Left cardiac atrium (tissue), 4 donors: ENCODE results near the gene PPIF. TPM values are rescaled to one million over a fixed set of nuclear protein-coding genes. Genes with fewer than 3 reads are reported as not detected.

ENCODE experiments used
- ATAC-seq, 2 donors: fragments of 200-7000 bp; cut with Tn5 transposase; one replicate each; pipeline ENCODE4 v1.9.1; 2020; ENCODE audit warnings: mild to moderate bottlenecking in 2 of 2, moderate library complexity in 2 of 2
- DNase-seq: peaks from one replicate; pipeline ENCODE4 v3.0.0-alpha.2; 2020
- intact Hi-C, 2 donors: fragments of 100-400 bp; cut with DNase I; formaldehyde crosslinking; loops; one replicate each; pipeline versions ENCODE4 v1.14.1 to v1.15.1; 2022 to 2023
- total RNA-seq, 2 donors: library from RNA; stranded (reverse); fragmentation: NEBNext Ultra II Directional; extraction: Animal tissue kit (Norgen Biotek cat#: 25700); gene quantifications; one replicate each; pipeline ENCODE4 v1.2.1, GENCODE V29; 2021
- donor health status: DM: no; HTN: yes; CAD: no.
- donor health status: DM: no; HTN: yes; CAD: no; lungs with severe emphysema.
- donor health status: DM: yes; HTN: yes; CAD: no.
- donor health status: Dilated cardiomyopathy.

Gene PPIF
- total RNA-seq, 2 donors from 2014 or later, result 110 to 155 TPM

DNA sequence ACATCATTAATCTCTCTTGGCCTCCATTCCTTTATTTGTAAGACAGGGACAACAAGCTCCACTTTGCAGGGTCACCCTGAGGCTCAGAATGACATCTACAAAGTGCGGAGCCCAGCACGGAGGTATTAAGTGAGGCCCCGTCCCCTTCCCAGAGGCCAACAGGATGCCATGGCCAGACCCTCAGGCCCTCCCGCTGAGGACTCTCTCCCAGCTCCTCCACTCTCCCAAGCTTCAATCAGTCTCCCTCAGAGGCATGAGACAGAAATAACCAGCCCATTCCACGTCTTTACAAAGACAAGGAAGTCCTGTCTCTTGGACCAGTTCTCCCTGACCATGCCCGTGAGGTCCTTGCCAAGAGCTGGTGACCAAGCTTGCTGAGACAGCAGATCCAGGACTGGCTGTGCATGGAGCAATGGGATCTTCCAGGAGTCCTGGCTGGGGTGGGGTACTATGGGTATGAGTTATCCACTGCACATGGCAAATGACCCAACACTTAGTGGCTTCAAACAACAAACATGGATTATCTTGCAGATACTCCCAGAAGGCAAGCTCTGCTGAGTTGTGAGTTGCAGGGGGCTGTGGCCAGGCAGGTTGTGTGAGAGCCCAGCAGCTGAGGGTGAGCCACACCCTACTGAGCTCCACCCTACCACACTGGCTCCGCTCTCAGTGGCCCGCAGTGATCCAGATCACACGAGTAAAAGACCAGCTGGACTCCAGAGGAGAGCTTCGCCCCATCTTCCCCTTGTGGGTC is 4.3 kb upstream of the PPIF start:
- ATAC-seq (no peak), DNase-seq (no peak)
- intact Hi-C loops, result no loop called here

GRCh38 chr10:79344502-79345195 is 2.6 kb upstream of the PPIF start:
- ATAC-seq (no peak), DNase-seq (no peak)
- intact Hi-C loops, result no loop called here

DNA sequence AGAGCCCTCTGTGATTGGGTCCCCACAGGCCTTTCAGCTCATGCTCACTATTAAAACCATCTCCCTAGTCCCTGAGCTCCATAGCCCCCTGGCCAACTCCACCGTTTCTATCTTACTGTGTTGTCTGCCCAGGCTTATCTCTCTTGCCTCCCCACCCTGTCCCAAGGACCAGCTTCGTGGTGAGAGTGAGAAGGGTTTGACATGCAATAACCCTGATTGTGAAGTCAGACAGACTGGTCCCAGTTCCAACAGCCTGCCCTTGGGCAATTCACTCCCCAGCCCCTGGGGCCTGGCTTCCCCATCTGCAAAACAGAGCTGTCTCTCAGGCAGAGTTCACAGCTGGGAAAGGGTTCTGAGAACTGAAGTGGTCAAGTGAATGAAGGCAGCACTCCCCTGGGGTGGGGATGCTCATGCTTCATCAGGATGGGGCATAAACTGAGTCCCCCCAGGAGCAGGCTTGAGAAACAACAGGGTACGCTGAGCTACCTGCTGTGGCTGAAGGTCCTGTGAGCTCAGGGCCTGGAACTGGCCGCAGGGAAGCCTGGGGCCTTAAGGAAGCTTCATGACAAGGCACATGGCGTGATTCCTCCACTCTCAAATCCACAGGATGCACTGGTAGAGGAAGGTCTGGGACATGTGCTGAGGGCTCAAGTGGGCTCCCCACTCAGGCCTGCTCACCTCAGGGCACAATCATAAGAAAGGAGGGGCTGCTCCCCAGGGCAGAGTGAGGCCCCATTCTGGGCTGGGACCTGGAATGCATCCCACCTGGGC is 1.8 kb upstream of the PPIF start:
- ATAC-seq, result peak in 1 of 2 donors; percentile 1
- intact Hi-C loops, result no loop called here
- DNase-seq, result no peak

- intact Hi-C loops, result no loop called here
- DNase-seq (no peak), ATAC-seq (no peak)
Observed at GRCh38 chr10:79346012-79346340, 1.3 kb upstream of the PPIF start.

DNA sequence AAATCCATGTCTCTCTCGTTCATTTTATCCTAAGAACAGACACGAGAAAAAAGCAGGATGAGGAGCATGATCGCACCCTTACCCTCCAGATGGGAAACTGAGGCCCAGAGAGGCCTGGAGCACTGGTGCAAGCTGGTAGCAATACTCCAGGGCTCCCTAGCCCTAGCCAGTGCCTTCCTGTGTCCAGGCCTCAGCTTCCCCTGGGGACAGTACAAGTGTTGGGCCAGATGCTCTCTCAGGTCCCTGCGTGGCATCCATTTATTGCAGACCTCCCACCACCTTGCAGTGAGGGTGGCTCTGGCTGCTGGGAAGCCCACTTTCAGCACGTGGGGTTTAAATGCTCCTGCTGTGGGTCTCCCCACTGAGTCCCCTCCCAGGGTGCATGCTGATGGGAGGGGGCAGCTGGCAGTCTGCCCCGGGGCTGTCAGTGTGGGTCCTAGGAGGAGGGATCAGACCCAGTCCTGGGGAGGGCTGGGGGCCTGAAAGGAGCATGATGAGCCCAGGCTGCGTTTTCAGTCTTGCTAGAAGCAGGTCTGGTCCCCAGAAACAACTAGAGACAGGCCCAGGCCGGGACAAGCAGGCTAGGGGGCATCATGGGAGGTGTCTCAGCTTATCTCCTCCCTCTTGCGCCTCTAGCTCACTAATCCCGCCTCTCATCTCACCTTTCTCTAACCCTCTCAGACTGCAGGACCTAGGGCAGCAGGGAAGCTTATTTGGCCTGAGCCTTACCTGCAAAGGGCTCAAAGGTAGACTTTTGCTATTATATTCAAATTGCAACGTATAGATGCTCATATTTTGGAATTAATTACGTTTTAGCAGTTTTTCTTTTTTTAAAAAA is 662 bp upstream of the PPIF start:
- DNase-seq (no peak), ATAC-seq (no peak)
- intact Hi-C loops, result no loop called here

DNA sequence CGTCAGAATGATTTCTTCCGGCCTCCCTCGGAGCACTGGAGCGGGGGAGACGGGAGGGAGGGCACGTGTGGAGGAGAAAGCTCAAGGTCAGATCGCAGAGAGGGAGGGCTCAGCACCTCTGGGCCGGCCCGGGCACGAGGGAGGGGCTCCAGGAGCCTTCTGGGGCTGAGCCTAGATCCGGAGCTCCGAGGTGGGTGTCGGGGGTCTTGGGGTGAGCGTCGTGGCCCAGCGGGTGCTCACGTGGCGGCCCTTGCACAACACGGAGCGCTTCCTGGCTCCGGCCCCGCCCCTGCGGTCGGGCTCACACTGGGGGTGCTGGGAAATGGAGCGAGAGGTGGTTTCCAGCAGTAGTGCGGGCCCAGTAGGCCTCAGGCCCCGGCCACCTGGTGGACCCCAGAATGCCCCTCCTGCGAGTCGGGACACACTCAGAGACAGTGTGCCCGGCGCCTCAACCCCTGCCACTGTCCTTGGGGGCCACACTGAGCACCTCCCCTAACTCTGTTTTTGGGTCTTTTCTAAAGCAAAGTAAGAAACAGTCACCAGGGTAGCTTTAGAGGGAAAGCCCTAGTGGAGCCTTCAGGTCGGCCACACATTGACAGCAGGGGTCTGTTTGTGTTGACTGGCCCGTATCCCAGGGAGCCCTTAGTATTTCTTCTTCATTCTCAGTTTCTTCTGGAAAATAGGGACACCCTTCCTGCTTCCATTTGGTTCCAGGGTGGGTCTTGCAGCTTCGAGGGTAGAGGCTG is 798 bp downstream of the PPIF start:
- DNase-seq (peak; percentile 85), ATAC-seq (peak; percentile 76 to 80)
- intact Hi-C loops, result no loop called here

DNA sequence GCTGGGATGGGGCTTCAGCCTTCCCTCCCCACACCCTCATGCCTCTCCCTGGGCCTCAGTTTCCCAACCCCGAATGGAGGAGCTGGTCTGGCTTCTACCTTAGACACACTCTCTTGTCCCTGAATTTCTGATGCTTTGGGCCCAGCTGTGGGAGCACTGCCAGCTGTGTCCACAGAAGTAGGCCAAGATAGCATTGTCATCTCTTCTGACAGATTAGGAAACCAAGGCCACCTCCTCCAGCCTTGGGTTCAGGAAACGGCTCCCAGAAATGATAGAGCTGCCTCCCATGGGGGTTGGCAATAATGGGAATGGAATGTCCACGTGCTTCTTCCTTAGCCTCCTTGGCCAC is 1.3 kb downstream of the PPIF start:
- intact Hi-C loops, result no loop called here
- no peak for DNase-seq
- ATAC-seq, result no peak

- DNase-seq (no peak), ATAC-seq (no peak)
- intact Hi-C loops, result no loop called here
Observed at GRCh38 chr10:79349072-79349491, 1.8 kb downstream of the PPIF start.

GRCh38 chr10:79349766-79350406 is 2.6 kb downstream of the PPIF start:
- intact Hi-C loops, result no loop called here
- ATAC-seq, result no peak
- DNase-seq, result no peak

DNA sequence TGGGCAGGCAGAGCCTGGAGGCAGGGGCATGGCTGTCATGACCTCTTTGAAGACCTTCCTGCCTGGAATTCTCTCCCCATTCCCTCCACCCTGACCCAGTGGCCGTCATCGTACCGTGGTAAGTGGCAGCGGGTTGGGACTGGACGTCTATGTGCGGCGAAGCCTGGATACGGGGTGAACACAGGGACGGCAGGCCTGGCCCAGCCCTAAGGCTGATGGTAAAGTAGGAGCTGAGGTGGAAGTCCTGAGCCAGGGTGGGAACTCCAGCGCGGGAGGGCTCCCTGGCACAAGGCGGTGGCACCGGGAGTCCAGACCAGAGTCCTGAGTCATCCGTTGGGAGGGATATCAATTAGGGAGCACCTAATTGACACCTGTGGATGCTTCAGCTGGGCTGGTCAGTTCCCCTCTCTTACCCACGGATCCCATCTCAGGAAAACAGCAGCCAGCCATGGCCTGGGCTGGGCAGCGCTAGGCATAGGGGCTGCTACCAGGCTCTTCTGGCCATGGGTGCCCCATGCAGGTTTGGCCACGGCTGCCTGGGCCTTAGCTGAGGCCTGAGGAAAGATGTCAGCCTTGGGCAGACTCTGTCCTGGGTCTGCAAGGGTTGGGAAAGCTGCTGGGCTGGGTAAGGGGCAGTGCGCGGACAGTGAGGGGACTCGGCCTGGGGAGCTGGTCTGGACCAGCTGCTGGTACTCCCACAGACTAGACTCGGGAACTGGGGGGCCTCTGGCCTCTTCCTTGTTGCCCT is 3.3 kb downstream of the PPIF start:
- no peak for DNase-seq

GRCh38 chr10:79351332-79351731 is 4.1 kb downstream of the PPIF start:
- intact Hi-C loops, result no loop called here
- ATAC-seq (no peak), DNase-seq (no peak)

More for the DNA sequence above, 3.3 kb downstream of the PPIF start:
- no peak for ATAC-seq
- intact Hi-C loops, result no loop called here

DNA sequence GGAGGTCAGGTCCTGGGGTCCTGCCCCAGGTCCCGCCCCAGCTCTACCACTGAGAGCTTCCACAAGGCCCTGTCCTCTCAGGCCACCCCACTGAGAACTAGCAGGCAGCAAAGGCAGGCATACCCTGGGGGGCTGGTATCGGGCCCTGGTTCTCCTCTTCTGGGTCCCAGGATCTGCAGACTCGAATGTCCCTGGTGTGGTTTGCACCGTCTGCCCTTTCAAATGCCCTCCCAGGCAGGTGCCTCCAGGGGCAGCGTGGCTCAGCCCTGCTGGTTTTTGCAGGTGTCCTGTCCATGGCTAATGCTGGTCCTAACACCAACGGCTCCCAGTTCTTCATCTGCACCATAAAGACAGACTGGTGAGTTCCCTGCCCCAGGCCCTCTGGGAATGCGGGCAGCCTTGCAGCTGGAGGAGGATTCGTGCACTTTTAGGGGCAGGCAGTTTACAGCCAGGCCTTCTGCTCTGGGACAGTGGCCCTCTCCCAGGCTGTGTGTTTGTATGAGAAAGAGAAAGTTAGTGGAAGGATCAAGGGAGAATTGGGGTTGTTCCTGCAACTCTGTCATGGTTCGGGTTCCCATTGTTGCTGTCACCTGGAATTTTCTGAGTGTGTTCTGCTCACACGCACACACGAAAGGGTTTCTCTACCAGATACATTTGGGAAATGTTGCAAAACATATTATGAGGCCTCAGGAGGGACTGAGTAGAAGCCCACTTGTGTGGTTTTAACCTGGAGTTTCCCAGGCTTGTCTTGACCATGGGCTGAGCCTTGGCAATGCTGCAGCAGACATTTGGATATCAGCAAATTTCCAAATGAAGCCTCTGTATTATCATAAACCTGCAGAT is 5.0 kb downstream of the PPIF start:
- no peak for DNase-seq
- intact Hi-C loops, result no loop called here
- no peak for ATAC-seq

DNA sequence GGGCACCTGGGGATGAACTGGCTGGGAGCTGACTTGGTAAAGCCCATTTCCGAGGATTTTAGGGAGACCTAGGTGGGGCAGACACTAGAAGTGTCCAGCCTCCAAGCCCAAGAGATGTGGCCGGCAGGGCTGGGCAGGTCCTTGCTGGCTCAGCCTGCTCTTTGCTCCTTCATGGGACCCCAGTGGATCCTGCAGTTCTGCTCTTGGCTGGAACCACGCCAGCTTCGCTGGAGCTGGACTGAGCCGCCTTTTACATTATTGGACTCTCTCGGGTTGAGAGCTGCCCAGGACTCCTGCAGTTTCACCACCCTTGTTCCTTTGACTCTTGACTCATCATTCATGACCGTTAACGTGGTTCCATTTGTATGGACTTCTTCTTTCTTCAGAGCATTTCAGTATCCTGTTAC is 5.7 kb downstream of the PPIF start:
- intact Hi-C loops, result no loop called here
- ATAC-seq (no peak), DNase-seq (no peak)

- no peak for DNase-seq
Observed at GRCh38 chr10:79353726-79354125, 6.5 kb downstream of the PPIF start.

DNA sequence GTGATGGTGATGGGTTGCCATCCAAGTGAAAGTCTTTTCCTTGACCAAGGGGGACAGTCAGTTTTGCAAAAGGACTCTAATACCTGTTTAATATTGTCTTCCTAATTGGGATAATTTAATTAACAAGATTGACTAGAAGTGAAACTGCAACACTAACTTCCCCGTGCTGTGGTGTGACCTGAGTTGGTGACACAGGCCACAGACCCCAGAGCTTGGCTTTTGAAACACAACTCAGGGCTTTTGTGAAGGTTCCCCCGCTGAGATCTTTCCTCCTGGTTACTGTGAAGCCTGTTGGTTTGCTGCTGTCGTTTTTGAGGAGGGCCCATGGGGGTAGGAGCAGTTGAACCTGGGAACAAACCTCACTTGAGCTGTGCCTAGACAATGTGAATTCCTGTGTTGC is 6.9 kb downstream of the PPIF start:
- ATAC-seq, result no peak
- intact Hi-C loops, result no loop called here
- no peak for DNase-seq

More at GRCh38 chr10:79353726-79354125, 6.5 kb downstream of the PPIF start:
- intact Hi-C loops, result no loop called here
- no peak for ATAC-seq

GRCh38 chr10:79354615-79355014 is 7.3 kb downstream of the PPIF start:
- intact Hi-C loops, result no loop called here
- DNase-seq (no peak), ATAC-seq (no peak)
